ENCODE results near the gene SH3BGRL3. TPM values are rescaled to one million over a fixed set of nuclear protein-coding genes. Genes with fewer than 3 reads are reported as not detected.

Gene SH3BGRL3
- total RNA-seq, 4 donors from 2014 or later, result 52.7 to 81.7 (median 59.8) TPM

- no peaks in the 10 kb centered on the region for H3K9me3 ChIP-seq
- H3K4me3 ChIP-seq, result no peak overlapping the region
- 92% methylated on average over 2 of the region's 2 CpGs for WGBS
- H3K36me3 ChIP-seq, result peaks cover 0 to 68% (median 18%) of the 10 kb centered on the region in 4 donors
- peak overlapping the region; percentile 85 to 96 (median 91) for H3K27ac ChIP-seq (replicated peaks in 1 of 4)
- intact Hi-C loops (cut with DNase I), result no loop called here
- peaks cover 49 to 60% (median 60%) of the 10 kb centered on the region in 4 donors for H3K4me1 ChIP-seq
- no peak for DNase-seq (ENCODE audit: extremely low spot score)
- H3K27me3 ChIP-seq, result no peaks in the 10 kb centered on the region
- TF ChIP-seq CTCF (IDR thresholded peaks at IDR 0.05), result no peak
- no peak for TF ChIP-seq POLR2AphosphoS5 (IDR thresholded peaks at IDR 0.05)
- TF ChIP-seq EP300 (IDR thresholded peaks at IDR 0.05), result no peak
- no peak for TF ChIP-seq POLR2A (IDR thresholded peaks at IDR 0.05; ENCODE audit: low read depth)
Observed at GRCh38 chr1:26276432-26276838, 3.5 kb upstream of the SH3BGRL3 start.

DNA sequence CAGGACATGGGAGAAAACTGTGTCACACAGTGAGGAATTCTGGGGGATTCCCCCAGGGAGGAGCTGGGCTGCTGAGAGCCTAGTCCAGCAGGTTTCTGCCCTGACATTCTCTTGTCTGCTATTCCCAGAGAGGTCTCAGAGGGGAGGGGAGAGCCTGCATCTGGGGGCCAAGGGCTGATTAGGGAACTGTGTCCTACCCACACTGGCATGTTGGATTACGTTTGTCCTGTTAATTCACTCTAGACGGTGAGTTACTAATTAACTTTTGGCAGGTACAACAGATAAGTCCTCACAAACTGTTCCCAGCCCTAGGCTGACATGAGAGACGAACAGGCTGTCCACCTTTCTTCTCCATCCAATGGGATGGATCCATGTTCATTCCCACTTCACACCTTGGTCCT, 2.6 kb upstream of the SH3BGRL3 start:
- Histone ChIP-seq H3K9me3 (no peaks in the 10 kb centered on the region), H3K4me3 (no peak overlapping the region), H3K36me3 (peaks cover 0 to 68% (median 10%) of the 10 kb centered on the region in 4 donors), H3K4me1 (peaks cover 57 to 68% (median 67%) of the 10 kb centered on the region in 4 donors), H3K27ac (replicated peaks in 1 of 4) (peak overlapping the region; percentile 89 to 98 (median 94)), H3K27me3 (no peaks in the 10 kb centered on the region)
- intact Hi-C loops (cut with DNase I), result no loop called here
- TF ChIP-seq POLR2AphosphoS5 (IDR thresholded peaks at IDR 0.05) (no peak), EP300 (IDR thresholded peaks at IDR 0.05) (no peak), CTCF (IDR thresholded peaks at IDR 0.05) (no peak), POLR2A (IDR thresholded peaks at IDR 0.05; ENCODE audit: low read depth) (no peak)
- no peak for DNase-seq (ENCODE audit: extremely low spot score)
- WGBS, result 82% methylated on average over 3 of the region's 3 CpGs

DNA sequence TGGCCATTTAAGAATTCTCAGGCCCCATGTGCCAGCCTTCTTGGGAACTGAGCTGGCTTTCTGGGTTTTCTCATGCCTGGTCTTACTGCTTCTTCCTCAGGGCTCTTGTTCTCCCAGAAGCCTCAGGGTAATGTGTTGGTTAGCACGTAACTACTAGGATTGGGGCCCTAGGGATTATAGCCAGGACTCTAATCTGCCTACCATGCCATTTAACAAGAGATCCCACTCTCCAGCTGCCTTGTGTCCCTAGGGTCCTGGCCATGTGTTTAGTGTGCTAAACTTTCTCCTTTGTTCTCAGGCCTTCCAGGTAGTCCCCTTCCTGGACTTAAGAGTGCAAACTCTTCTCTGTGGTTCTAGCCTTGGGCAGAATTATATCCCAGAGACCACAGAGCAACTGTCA, 2.2 kb upstream of the SH3BGRL3 start:
- intact Hi-C loops (cut with DNase I), result no loop called here
- no peak for DNase-seq (ENCODE audit: extremely low spot score)
- Histone ChIP-seq H3K36me3 (peaks cover 0 to 70% (median 9%) of the 10 kb centered on the region in 4 donors), H3K9me3 (no peaks in the 10 kb centered on the region), H3K27ac (replicated peaks in 1 of 4) (peak overlapping the region; percentile 89 to 98 (median 94)), H3K27me3 (no peaks in the 10 kb centered on the region), H3K4me1 (peaks cover 62 to 73% (median 69%) of the 10 kb centered on the region in 4 donors), H3K4me3 (no peak overlapping the region)
- 64% methylated on average over 1 of the region's 1 CpG for WGBS
- TF ChIP-seq EP300 (IDR thresholded peaks at IDR 0.05), result no peak
- TF ChIP-seq POLR2A (IDR thresholded peaks at IDR 0.05; ENCODE audit: low read depth), result no peak
- TF ChIP-seq CTCF (IDR thresholded peaks at IDR 0.05), result no peak
- no peak for TF ChIP-seq POLR2AphosphoS5 (IDR thresholded peaks at IDR 0.05)

DNA sequence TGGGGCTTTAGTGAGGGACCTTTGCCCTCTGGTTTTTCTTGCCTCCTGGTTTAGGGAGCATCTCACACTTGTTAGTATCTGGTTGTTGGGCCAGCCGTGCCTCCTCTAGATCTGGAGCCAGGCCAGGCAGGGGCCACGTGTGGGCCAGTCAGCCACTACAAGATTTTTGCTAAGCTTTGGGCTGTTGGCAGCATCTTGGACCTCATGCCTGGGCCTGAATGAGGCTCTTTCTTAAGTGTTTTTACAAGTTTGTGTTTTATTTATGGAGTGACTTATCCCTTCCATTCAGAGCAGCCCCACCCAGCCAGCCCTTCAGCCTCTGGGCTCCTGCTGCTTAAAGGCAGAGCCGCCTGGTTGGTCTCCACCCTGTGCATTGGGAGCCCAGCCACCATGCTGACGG, 1.6 kb upstream of the SH3BGRL3 start:
- peaks cover 0 to 69% (median 9%) of the 10 kb centered on the region in 4 donors for H3K36me3 ChIP-seq
- DNase-seq (ENCODE audit: extremely low spot score), result no peak
- H3K4me3 ChIP-seq, result no peak overlapping the region
- H3K27ac ChIP-seq (replicated peaks in 1 of 4), result peak overlapping the region; percentile 89 to 98 (median 94)
- TF ChIP-seq POLR2A (IDR thresholded peaks at IDR 0.05; ENCODE audit: low read depth) (no peak), POLR2AphosphoS5 (IDR thresholded peaks at IDR 0.05) (no peak)
- WGBS, result 43% methylated on average over 4 of the region's 4 CpGs
- no peaks in the 10 kb centered on the region for H3K27me3 ChIP-seq
- intact Hi-C loops (cut with DNase I), result no loop called here
- H3K9me3 ChIP-seq, result no peaks in the 10 kb centered on the region
- H3K4me1 ChIP-seq, result peaks cover 64 to 79% (median 71%) of the 10 kb centered on the region in 4 donors

- Histone ChIP-seq H3K27me3 (no peaks in the 10 kb centered on the region), H3K4me3 (peak overlapping the region; percentile 77 to 98 (median 89)), H3K9me3 (no peaks in the 10 kb centered on the region), H3K36me3 (peaks cover 0 to 67% (median 10%) of the 10 kb centered on the region in 4 donors), H3K27ac (replicated peaks in 1 of 4) (peak overlapping the region; percentile 89 to 98 (median 94)), H3K4me1 (peaks cover 66 to 85% (median 75%) of the 10 kb centered on the region in 4 donors)
- TF ChIP-seq EP300 (IDR thresholded peaks at IDR 0.05), result no peak
- TF ChIP-seq POLR2AphosphoS5 (IDR thresholded peaks at IDR 0.05), result peak in 1 of 2 donors; percentile 52
- intact Hi-C loops (cut with DNase I), result no loop called here
- 62% methylated on average over 5 of the region's 9 CpGs for whole genome bisulfite sequencing
- DNase-seq (ENCODE audit: extremely low spot score), result no peak
Observed at GRCh38 chr1:26278724-26279455, 996 bp upstream of the SH3BGRL3 start.

Data from esophagus muscularis mucosa (tissue), 4 donors.